ENCODE results near the gene ATP8B4.
"Not testable (repeated sequence)": the region's sequence is repeated elsewhere in the genome, so short reads cannot be mapped to it uniquely, and the experiment has no call there.

The ATP8B4 gene

DNA sequence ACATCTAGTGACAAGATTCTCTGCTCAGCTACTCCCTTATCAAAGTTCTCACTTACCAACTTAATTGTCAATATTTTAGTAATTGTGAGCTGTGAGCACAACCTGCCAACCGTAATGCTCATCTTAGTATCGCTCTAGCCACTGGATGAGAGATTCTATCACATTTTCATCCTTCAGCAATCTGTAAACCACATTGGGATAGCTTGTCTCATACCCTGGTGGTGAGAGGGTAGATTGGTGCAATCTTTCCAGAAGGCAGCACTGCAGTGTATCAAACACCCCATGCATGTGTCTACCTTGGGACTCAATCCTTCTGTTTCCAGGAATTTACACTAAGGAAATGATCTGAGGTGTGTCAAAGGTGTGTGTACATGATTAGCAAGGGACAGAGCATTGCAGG lies 18.9 kb upstream of the ATP8B4 start:
- DNase-seq: no peak

GRCh38 chr15:50137330-50137761 lies 18.3 kb upstream of the ATP8B4 start:
- no peak for DNase-seq

GRCh38 chr15:50135031-50135551 lies 16.1 kb upstream of the ATP8B4 start:
- DNase-seq: no peak

GRCh38 chr15:50134524-50135024 lies 15.5 kb upstream of the ATP8B4 start:
- DNase-seq: peak; percentile 55

- not testable (repeated sequence) for DNase-seq
Measured at GRCh38 chr15:50132251-50132984, 13.4 kb upstream of the ATP8B4 start.

- DNase-seq: no peak
Measured at GRCh38 chr15:50131617-50132016, 12.6 kb upstream of the ATP8B4 start.

DNA sequence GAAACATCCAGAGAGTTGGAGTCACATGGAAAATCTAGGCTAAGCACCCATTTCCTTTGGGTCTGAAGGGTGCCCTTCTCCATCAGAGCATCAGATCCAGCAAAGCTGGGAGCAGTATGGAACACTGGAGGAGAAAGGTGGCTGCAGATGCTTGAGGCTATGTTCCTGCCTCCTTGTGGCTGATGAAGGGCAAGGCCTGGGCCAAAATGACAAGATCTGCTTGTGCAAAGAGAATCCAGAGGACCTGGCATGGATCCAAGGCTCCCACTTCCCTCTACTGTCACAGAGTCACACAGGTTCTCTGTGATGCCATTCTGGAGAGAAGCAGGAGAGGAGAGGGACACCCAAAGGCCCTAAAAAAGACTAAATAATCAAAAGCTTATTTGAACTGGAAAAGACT lies 9.2 kb upstream of the ATP8B4 start:
- peak; percentile 81 for DNase-seq

- no peak for DNase-seq
Measured at GRCh38 chr15:50127255-50127777, 8.3 kb upstream of the ATP8B4 start.

- DNase-seq: no peak
Measured at GRCh38 chr15:50126072-50126471, 7.0 kb upstream of the ATP8B4 start.

GRCh38 chr15:50124631-50125030 lies 5.6 kb upstream of the ATP8B4 start:
- DNase-seq: no peak

GRCh38 chr15:50123861-50124557 lies 5.0 kb upstream of the ATP8B4 start:
- DNase-seq: no peak

GRCh38 chr15:50120729-50121128 lies 1.7 kb upstream of the ATP8B4 start:
- DNase-seq: no peak

DNA sequence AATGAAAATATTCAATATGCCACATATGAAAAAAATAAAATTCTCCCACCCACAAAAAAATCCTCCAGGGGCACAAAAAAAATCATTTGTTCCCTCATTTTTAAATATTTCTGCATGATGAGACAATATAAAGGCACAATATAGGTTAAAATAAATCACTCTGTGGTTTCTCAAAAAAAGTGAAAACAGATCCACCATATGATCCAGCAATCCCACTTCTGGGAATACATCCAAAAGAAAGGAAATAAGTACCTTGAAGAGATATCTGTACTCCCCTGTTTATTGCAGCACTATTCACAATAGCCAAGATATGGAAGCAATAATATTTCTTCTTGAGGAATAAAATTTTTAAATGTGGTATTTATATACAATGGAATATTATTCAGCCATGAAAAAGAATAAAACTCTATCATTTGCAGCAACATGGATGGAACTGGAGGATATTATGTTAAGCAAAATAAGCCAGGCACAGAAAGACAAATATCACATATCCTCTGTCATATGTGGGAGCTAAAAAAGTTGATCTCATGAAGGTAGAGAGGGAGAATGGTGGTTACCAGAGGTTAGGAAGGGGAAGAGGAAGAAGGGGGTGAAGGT lies 1.5 kb downstream of the ATP8B4 start:
- no peak for DNase-seq

DNA sequence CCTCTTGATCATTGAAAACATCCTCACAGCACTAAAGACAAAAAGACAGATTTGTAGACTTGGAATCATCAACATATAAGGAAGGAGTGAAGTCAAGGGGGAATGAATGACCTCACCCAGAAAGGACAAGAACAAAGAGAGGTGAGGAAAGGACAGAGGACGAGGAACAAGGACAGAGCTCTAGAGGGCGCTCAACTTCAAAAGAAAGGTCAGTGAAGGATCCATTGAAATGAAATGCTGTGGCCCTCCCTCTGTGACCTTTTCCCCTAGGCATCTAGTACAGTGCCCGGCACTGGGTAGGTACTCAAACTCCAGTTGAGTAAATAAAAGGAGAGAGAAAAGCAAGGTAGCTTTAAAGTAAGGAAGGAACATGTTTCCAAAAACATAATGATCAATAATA lies 2.6 kb downstream of the ATP8B4 start:
- DNase-seq: peak; percentile 88

DNA sequence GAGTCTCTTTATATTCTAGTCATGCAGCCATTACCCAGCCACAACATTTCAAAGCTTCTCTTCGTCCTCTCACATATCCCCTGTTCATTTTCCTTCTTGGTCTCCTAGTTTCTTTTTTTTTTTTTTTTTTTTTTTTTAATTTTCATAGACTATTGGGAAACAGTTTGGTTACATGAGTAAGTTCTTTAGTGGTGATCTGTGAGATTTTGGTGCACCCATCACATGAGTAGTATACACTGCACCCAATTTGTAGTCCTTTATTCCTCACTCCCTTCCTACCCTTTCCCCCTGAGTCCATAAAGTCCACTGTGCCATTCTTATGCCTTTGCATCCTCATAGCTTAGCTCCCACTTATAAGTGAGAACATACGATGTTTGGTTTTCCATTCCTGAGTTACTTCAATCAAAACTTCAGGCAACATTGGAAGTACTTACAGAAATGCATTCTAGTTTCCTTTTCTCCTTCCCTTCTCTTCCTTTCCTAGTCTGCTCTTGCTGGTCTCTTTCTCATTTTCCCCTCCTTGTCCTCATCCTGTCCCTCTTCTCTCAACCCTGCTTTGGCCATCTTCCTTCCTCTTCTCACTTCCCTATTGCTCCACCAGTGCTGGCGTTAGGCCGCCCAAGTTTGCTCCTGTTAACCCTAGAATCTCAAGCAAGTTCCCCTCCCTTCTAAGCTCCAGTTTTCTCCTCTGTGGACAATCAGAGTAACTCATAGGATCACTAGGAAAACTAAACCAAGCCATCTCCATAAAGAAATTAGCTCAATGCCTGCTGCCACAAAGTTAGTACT lies 4.8 kb downstream of the ATP8B4 start:
- DNase-seq: peak; percentile 47

DNA sequence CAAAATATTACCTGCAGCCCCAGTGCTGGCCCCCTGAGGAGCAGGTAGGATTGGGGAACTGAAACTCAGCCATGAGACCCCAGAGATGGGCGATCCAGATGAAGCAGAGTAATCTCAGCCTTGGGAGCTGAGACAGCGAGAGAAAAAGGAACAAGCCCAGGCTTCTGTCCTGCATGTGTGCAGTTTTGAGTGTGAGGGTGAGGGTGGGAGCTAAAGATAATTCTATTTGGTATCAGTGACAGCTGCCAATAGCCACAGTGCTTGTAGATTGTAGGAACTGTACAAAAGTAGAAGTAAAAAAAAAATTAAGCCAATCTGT lies 5.9 kb downstream of the ATP8B4 start:
- DNase-seq: peak; percentile 66

DNA sequence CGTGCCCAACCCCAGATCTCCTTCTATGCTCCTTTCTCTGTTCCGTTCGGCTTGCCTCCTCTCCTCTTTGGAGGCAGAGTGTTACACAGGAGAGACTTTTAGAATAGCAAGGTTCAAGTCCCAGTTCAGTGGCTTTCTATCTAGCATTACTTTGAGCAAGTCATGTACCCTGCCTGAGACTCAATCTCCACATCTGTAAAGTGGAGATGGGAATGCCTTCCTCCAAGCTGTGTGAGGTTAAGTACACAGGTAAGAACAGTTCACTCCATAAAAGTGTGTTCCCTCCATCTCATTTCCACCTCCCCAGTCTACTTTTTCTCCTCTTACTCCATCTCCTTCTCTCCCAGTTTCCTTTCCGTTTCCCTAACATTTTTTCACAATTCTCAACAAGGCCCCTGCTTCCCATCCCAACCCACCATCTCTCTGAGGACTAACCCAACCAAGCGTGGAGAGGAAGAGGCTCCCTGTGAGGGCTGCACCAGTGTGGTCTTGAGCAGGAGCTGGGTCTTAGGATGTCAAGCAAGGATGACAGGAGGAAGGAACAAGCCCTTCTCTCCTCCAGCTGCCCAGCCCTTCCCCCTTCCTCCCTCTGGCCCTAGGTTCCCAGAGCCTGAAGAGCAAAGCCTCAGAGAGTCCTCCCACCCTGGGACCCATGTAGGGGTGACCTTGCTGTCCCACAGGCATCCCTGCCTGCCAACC lies 6.4 kb downstream of the ATP8B4 start:
- DNase-seq: no peak

- DNase-seq: no peak
Measured at GRCh38 chr15:50110285-50110684, 8.7 kb downstream of the ATP8B4 start.

GRCh38 chr15:50109076-50109987 lies 9.7 kb downstream of the ATP8B4 start:
- no peak for DNase-seq

DNA sequence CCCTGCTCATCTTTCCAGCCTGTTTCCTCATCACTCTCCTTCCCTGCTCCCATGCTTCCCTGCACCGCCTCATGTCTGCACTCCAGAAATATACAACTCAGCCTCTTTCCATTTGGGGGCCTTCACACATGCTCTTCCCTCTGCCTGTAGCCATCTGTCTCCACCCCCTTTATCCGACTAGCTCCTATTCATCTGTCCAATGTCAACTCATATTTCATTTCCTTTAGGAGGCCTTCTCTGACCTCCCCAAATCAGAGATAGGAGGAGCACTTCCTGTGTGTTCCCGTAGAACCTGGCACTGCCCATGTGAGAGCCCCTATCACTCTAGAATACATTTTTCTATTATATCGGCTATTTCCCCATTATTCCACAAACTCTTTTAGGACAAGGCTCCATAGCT lies 10.6 kb downstream of the ATP8B4 start:
- no peak for DNase-seq

Measured in hematopoietic multipotent progenitor cell treated with erythropoietin and hydrocortisone succinate and interleukin-3 and kit ligand, for 6 days (in vitro differentiated cells).